Skeletal muscle satellite cell (primary cell): ENCODE measurements around the gene TSPAN1.

Experiments used
- H3K27me3 ChIP-seq: 2 replicates; pipeline ENCODE4 v1.7.0; 2013; ENCODE audit warnings: low read length; ENCODE audit not compliant: control insufficient read depth, insufficient read depth
- H3K36me3 ChIP-seq: 2 replicates; pipeline ENCODE4 v1.7.0; 2013; ENCODE audit warnings: mild to moderate bottlenecking, control low read depth, low read length; ENCODE audit not compliant: insufficient read depth
- H3K4me1 ChIP-seq: 2 replicates; pipeline ENCODE4 v1.7.0; 2013; ENCODE audit warnings: low read length; ENCODE audit not compliant: control insufficient read depth, insufficient read depth
- H3K4me2 ChIP-seq: 2 replicates; pipeline ENCODE4 v1.7.0; 2013; ENCODE audit warnings: mild to moderate bottlenecking, low read length
- H3K4me3 ChIP-seq: 2 replicates; pipeline ENCODE4 v1.7.0; 2013; ENCODE audit warnings: low read length
- H3K9ac ChIP-seq: 2 replicates; pipeline ENCODE4 v1.7.0; 2013; ENCODE audit warnings: mild to moderate bottlenecking, low read depth, low read length, moderate library complexity
- H3K9me3 ChIP-seq: replicated peaks from 2 replicates; pipeline ENCODE4 v1.7.0; 2013; ENCODE audit warnings: mild to moderate bottlenecking, control low read depth, low read length

The TSPAN1 gene

DNA sequence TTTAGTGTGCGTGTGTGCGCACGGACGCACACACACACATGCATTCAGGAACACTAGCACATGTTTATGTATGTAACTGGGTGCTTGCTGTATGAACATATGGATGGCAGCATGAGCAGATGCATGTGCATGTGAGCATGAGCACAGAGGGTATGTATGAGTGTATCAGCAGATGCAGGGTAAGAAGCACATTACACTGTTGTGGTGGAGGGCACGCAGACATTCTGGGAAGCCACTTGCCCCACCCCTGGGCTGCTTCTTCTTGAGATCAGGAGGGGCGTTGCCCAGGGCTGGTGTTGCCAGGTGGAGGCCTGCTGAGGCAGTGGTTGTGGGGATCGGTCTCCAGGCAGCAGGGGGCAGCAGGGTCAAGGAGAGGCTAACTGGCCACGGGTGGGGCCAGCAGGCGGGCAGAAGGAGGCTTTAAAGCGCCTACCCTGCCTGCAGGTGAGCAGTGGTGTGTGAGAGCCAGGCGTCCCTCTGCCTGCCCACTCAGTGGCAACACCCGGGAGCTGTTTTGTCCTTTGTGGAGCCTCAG lies 5.3 kb downstream of the TSPAN1 start:
- Histone ChIP-seq H3K9ac (no peak overlapping the region), H3K9me3 (no peaks in the 10 kb centered on the region), H3K4me3 (no peak overlapping the region), H3K4me1 (peaks cover 41% of the 10 kb centered on the region), H3K4me2 (no peak overlapping the region), H3K27me3 (no peaks in the 10 kb centered on the region), H3K36me3 (peaks cover under 1% of the 10 kb centered on the region)

DNA sequence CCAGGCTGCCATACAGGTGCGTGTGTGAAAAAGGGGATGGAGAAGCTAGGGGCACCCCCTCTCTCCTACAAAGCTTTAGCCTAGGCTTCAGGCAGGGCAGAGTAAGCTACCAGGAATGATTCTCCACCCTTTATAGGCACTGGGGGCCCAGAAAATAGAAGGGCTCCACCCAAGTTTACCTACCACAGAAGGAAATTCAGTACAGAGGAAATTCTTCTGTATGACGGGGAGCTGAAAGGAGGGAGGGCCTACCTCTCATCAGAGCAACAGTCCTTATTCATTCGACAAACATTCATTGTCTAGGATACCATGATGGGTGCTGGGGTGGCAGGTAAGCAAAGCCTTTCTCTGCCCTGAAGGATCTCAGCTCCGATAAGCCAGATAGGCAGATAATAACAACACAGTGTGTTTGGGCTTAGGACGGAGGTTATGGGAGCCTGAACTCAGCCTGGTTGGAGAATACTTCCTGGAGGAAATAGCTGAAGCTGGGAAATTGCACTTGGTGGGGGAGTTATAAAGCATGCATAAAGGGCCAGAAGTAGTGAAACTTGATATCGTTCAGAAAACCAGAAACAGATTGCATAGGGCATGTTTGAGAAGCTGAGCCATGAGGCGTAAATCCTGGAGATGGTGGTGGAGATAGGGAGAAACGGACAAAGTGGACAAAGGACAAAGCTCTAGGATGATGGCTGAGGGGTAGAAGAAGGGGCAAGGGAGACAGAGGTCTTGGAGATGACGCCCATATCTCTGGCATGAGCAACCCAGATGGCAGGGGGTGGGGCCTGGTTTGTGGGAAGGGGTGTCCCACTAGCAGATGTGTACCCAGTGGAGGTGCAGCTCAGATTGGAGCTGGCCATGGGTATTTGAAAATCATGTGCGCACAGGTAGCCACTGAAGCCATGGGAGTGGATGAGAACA lies 6.7 kb downstream of the TSPAN1 start:
- H3K9me3 ChIP-seq: no peaks in the 10 kb centered on the region
- peaks cover 5% of the 10 kb centered on the region for H3K36me3 ChIP-seq
- peak overlapping the region; percentile 3 for H3K4me2 ChIP-seq
- no peaks in the 10 kb centered on the region for H3K27me3 ChIP-seq
- H3K9ac ChIP-seq: no peak overlapping the region
- H3K4me1 ChIP-seq: peaks cover 43% of the 10 kb centered on the region
- H3K4me3 ChIP-seq: no peak overlapping the region

DNA sequence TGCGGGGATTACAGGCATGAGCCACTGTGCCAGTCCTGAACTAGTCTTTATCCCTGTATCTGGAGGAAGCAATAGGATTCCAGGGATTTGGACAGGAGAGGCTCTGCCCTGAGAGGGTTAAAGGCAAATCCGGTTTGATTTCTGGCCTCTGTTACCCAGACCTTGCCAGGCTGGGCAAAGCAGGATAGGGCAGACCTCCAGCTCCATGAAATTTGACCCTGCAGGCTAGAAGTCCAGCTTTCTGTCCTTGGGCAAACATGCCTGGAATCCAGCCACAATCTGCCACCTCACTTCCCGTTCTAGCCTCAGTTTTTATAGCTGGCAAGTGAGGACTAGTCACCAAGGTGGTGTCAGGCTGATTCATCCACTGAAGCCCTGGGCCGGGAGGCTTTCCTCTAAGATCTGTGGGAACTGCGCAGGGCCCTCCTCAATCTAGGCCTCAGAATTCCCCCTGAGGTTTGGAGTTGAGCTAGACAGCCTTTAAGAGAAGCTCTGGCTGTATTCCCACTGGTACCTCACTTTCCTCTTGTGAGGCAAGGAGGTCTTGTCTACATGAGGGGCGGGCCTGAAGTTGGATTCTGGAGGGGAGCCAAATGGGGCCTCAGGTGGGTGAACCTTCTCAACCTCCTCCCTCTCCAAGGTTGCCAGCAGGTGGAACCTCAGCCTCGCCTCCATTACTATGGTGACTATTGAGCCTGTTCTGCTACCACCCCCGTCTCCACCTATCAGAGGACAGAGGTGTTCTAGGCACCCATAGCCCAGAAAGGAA lies 8.4 kb downstream of the TSPAN1 start:
- peak overlapping the region; percentile 67 for H3K9ac ChIP-seq

DNA sequence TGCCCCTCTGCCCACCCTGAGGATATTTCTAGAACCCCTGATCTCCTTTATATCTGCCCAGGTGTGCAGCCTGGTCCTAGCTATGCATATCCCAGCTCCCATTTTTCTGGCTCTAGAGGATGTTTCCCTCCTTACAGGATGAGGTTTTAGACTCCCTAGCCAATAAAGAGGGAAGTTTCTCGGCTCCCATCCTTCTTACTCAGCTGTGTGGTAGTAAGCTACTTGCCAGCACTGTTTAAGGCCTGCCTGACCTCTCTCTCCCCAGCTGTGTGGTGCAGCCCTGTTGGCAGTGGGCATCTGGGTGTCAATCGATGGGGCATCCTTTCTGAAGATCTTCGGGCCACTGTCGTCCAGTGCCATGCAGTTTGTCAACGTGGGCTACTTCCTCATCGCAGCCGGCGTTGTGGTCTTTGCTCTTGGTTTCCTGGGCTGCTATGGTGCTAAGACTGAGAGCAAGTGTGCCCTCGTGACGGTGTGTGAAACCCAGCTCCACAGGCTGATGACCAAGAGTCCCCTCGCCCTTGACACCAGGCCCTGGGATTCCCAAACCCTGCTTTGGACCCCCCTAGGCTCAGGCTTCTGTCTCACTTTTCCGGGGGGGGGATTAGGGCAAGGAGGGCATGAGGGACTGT lies 9.2 kb downstream of the TSPAN1 start:
- Histone ChIP-seq H3K27me3 (no peaks in the 10 kb centered on the region), H3K9me3 (no peaks in the 10 kb centered on the region), H3K4me2 (peak overlapping the region; percentile 54), H3K9ac (peak overlapping the region; percentile 67), H3K4me1 (peaks cover 46% of the 10 kb centered on the region), H3K36me3 (peaks cover 24% of the 10 kb centered on the region), H3K4me3 (no peak overlapping the region)

More for the DNA sequence above, 8.4 kb downstream of the TSPAN1 start:
- H3K4me2 ChIP-seq: peak overlapping the region; percentile 54
- no peaks in the 10 kb centered on the region for H3K27me3 ChIP-seq
- H3K4me1 ChIP-seq: peaks cover 43% of the 10 kb centered on the region
- no peak overlapping the region for H3K4me3 ChIP-seq
- no peaks in the 10 kb centered on the region for H3K9me3 ChIP-seq
- H3K36me3 ChIP-seq: peaks cover 17% of the 10 kb centered on the region

DNA sequence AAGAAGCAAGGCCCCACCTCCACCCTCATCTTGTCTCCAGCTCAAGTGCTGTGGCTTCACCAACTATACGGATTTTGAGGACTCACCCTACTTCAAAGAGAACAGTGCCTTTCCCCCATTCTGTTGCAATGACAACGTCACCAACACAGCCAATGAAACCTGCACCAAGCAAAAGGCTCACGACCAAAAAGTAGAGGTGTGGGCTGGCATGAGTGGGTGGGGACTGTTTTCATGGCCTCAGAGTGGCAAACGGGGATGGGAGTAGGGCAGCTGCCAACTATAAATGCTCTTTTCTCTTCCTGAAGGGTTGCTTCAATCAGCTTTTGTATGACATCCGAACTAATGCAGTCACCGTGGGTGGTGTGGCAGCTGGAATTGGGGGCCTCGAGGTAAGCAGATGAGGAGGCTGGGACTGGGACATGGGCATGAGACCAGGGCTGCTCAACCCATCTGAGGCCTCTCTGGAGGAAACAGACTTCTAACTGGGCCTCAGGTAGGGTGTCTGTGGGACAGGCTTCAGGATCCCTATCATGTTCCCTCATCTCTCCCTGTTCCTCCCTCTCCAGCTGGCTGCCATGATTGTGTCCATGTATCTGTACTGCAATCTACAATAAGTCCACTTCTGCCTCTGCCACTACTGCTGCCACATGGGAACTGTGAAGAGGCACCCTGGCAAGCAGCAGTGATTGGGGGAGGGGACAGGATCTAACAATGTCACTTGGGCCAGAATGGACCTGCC lies 10.2 kb downstream of the TSPAN1 start:
- H3K4me3 ChIP-seq: no peak overlapping the region
- H3K9ac ChIP-seq: no peak overlapping the region
- no peak overlapping the region for H3K4me2 ChIP-seq
- peaks cover 43% of the 10 kb centered on the region for H3K4me1 ChIP-seq
- H3K9me3 ChIP-seq: no peaks in the 10 kb centered on the region
- no peaks in the 10 kb centered on the region for H3K27me3 ChIP-seq
- H3K36me3 ChIP-seq: peaks cover 31% of the 10 kb centered on the region

DNA sequence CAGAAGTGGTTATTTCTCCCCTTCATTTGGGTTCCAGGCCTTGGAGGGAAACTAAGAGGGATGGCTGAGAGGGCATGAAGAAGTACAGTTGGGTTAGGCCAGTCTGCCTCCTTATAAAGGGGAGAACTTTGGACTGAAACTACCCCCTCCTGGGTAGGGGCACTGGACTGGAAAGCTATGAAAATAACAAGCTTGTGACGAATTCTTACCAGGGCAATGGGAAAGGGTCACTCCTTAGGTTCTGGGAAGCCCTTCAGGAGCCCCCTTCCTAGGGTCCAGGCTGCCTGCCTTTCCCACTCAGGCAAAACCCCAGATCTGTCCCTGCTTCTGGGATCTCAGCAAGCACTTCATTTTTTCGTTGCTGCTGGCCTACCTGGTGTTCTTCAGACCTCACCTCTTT lies 11.2 kb downstream of the TSPAN1 start:
- Histone ChIP-seq H3K36me3 (peaks cover 35% of the 10 kb centered on the region), H3K9me3 (no peaks in the 10 kb centered on the region), H3K27me3 (no peaks in the 10 kb centered on the region), H3K9ac (no peak overlapping the region), H3K4me1 (peaks cover 44% of the 10 kb centered on the region), H3K4me3 (no peak overlapping the region), H3K4me2 (no peak overlapping the region)

DNA sequence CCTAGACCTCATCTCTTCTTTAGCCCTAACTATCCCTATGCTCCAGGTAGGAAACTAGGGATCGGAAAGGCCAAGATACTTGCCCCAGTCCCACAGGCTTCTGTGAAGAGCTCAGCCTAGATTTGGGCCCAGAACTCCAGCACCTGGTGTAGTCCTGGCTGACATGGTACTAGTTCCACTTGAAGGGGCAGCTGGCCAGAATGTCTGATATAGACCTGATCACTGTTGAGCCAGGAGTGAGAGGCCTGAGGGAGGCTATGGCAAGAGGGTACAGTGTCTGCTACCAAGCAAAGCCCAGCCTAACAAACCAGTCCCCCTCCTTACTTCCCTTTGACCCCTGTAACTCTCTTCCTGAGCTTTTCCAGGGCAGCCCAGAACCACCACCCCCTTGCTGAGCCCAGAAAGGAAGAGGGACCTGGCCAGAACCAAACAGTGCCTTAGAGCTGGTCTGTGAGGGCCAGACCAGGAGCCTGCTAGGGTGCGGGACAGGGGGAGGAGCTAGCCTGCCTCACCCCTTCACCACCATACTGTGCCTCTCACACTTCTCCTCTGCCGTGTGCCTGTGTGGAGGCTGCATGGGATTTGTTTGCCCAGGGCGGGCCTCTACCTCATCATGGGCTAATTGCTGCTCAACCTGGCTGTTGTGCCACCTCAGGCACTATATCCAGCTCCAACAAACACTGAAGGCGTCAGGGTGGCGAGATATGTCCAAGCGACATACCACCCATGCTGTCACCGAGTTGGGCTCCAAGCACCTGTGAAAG lies 12.4 kb downstream of the TSPAN1 start:
- Histone ChIP-seq H3K27me3 (no peaks in the 10 kb centered on the region), H3K4me2 (no peak overlapping the region), H3K36me3 (peaks cover 41% of the 10 kb centered on the region), H3K4me1 (peaks cover 36% of the 10 kb centered on the region), H3K4me3 (no peak overlapping the region), H3K9ac (no peak overlapping the region), H3K9me3 (no peaks in the 10 kb centered on the region)

DNA sequence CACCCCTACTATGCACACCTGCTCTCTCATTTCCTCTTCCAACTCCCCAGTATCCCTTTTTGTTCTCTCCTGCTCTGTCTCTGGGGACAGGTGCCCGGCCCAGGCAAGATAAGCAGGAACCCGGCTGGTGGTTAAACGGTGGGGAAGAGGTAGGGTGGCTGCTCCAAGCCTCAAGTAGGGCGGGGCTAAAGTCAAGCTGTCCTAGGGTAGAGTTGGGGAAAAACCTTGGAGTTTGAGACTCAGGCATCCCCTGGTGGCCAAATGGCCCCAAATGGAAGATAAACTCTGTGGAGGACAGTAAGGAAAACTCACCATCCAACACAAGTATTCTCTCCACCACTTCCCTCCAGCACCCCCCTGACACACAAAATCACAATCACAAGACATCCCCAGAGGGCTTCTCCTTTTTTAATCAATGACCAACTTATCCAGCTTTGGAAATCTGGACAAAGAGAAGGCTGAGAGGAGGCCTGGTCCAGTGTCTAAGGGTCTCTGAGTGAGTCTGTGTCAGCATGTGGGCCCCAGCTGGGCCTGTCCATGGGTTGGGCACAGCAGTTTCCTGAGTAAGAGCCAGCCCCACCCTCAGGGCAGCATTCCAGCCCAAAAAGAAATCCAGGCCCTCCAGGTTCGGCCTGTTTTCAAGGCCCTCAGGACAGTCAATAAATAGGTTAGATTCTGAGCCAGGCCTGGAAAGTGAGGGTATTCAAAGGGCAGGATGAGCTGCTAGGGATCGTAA lies 13.6 kb downstream of the TSPAN1 start:
- Histone ChIP-seq H3K4me3 (no peak overlapping the region), H3K9me3 (no peaks in the 10 kb centered on the region), H3K36me3 (peaks cover 53% of the 10 kb centered on the region), H3K4me2 (no peak overlapping the region), H3K27me3 (no peaks in the 10 kb centered on the region), H3K4me1 (peaks cover 27% of the 10 kb centered on the region), H3K9ac (peak overlapping the region; percentile 8)

DNA sequence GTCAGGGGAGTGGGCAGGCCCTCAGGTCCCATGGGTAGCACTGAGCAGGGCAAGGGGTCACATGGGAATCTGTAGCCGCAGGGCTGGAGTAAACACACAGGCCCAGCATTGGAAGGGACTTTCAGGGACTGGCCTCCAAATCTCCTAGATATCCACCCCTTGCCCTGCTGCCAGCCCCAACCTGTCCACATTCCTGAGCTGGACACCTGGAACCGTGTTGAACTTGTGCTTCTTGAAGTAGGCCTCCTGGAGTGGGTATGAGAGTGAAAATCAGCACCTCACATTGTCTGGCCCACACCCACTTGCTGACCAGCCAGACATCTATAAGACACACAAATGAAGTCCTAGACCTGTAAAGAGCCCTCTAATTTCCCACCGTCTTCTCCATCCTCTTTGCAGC lies 15.7 kb downstream of the TSPAN1 start:
- no peak overlapping the region for H3K9ac ChIP-seq
- H3K36me3 ChIP-seq: peaks cover 67% of the 10 kb centered on the region
- no peak overlapping the region for H3K4me3 ChIP-seq
- no peaks in the 10 kb centered on the region for H3K9me3 ChIP-seq
- H3K27me3 ChIP-seq: no peaks in the 10 kb centered on the region
- no peak overlapping the region for H3K4me2 ChIP-seq
- H3K4me1 ChIP-seq: peaks cover 7% of the 10 kb centered on the region
